Stimulated activated CD8-positive, alpha-beta memory T cell treated with anti-CD3 and anti-CD28 coated beads, Interleukin-15, amount 100 ng/mL, for 48 hours (primary cell): Measurements from ENCODE around the gene ALX3.

Source experiments
- DNase-seq, 2 donors: peaks; one replicate each; pipeline ENCODE4 v3.0.0-alpha.2; 2020; ENCODE audit warnings: low read depth in 2 of 2

Gene ALX3

DNA sequence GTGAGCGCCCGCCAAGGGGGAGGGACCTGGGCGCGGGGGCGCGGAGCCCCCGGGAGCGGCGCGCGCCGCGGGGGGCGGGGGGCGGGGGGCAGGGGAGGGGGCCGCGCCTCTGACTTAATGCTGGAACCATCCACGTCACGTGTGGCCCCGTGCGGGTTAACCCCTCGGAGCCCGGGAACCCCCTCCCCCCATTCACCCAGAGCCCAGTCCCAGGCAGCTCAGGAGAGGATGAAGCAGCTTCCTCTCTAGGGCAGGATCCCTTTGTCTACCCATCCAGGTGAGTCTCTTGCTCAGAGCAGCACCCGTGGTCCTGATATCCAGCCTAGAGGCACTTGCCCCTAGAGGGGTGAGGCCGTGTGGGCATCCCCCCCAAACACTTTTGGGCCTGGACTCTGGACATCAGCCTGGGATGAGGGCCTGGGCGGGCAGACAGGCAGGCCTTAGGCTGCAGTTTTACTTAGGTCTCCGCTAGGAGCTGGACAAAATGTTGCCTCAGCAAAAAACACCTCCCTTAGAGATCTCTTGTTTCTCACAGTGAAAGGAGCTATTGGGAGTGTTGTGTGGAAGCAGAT is at the start of gene ALX3:
TSS of gene ALX3 (minus strand) at position 2 of the 572 bp plus-strand sequence. CDS start 60 bp downstream, outside the sequence.
- DNase-seq: no peak

DNA sequence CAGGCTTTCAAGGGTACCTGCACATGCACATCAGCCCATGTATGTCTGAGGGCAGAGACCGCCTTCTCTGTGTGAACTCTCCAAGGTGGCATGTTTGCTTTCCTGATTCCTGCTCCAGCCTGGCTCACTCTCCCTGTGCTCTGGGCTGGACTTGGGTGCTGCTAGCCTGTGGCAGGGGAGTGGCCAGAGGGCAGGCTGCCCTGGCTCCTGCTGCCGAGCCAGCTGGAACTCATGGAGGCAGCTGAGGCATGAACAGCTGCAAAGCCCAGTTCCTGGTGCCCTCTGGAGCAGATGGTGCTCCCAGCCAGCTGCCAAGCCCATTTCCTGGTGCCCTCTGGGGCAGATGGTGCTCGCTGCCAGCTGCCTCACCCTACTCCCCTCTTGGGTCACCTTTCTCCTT is 49.4 kb upstream of the ALX3 start:
- no peak for DNase-seq

DNA sequence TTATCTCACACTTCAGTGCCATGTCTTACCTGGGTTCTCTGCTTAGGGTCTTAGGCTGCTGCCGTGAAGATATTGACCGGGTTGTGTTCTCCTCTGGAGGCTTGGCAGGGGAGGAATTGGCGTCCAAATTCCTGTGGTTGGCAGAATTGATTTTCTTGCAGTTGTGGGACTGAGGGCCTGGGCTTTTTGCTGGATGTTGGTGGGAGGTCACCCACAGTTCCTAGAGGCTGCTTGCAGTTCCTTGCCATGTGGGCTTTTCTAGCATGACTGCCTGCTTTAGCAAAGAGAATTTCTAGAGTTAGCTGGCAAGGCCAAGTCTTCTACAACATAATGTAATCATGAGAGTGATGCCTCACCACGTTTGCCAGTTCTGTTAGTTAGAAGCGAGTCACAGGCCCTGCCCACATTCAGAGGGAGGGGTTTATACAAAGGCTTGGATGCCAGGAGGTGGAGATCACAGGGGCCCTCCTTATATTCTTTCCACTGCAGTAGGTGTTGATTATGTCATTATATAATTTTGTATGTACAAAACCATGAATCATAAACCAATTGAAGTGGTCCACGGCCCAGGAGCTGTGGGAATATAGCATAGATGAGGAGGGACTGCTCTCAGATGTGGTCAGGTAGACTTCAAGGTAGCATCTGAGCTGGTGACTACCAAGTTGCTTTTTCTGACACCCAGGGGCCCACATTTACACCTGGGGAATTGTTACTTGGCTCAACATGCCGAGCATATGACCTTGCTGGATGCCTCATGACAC is 48.3 kb upstream of the ALX3 start:
- peak in 1 of 2 donors; percentile 17 for DNase-seq

DNA sequence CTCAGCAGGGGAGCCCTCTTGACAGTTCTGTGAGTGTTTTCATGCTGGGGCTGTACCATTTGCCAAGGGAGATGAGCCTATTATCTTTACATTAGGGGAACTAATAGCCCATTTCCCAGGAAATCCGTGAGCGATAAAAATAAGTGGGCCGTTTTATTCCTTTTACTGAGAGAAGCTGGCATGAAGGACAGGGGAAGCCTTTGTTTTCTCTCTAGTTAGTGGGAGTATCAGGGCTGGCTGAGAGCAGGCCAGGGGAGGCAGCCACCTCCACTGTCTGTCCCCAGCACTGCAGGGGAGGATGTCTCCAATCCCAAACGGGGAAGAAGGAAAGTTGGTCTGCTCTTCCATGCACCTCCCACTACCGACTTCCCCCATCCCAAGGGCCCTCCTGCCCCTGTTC is 44.3 kb upstream of the ALX3 start:
- DNase-seq: no peak

GRCh38 chr1:110114173-110114572 is 43.7 kb upstream of the ALX3 start:
- DNase-seq: no peak

DNA sequence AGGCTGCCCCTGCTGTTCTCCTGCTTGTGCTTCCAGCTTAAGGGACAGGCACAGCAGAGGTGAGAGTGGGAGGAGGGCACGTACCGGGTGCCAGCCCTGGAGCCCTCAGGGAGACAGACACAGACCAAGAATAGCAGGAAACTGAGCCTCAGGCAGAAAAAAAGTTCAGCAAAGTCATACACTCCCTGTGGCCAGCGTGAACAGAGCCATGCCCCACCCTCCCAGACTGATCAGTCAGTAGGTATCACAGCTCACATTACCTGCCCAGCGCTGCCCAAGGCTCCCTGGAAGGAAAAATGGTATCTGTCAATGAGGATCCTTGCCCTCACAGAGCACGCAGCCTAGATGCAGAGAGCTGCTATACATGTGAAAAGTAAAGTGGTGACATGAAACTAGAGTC is 43.1 kb upstream of the ALX3 start:
- DNase-seq: no peak

- no peak for DNase-seq
These were observed 42.2 kb upstream of the ALX3 start for GRCh38 chr1:110112656-110113055.

DNA sequence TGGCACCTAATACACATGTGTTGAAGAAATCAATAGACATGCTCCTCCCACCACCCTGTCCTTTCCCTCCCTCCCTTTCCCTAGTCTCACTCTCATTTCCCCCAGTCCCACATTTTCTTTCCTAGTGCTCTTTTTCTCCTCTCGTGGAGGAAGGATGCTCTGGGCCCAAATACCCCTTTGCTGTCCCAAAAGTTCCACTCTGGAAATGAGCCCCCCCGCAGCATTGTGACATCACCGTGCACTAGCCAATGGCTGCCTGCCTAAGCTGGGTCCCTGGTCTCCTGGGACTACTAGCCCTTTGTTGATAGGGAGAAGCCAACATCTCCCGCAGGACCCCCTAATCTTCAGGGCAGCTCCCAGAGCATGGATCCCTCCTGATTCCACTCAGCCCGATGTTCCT is 41.7 kb upstream of the ALX3 start, which contains the start of gene UBL4B:
TSS of gene UBL4B (plus strand) at position 301 of the 400 bp plus-strand sequence. CDS start at position 393, 92 bp downstream.
- DNase-seq: no peak

GRCh38 chr1:110111081-110111480 is 40.6 kb upstream of the ALX3 start:
- no peak for DNase-seq

- no peak for DNase-seq
These were observed 37.5 kb upstream of the ALX3 start for GRCh38 chr1:110107867-110108469.

DNA sequence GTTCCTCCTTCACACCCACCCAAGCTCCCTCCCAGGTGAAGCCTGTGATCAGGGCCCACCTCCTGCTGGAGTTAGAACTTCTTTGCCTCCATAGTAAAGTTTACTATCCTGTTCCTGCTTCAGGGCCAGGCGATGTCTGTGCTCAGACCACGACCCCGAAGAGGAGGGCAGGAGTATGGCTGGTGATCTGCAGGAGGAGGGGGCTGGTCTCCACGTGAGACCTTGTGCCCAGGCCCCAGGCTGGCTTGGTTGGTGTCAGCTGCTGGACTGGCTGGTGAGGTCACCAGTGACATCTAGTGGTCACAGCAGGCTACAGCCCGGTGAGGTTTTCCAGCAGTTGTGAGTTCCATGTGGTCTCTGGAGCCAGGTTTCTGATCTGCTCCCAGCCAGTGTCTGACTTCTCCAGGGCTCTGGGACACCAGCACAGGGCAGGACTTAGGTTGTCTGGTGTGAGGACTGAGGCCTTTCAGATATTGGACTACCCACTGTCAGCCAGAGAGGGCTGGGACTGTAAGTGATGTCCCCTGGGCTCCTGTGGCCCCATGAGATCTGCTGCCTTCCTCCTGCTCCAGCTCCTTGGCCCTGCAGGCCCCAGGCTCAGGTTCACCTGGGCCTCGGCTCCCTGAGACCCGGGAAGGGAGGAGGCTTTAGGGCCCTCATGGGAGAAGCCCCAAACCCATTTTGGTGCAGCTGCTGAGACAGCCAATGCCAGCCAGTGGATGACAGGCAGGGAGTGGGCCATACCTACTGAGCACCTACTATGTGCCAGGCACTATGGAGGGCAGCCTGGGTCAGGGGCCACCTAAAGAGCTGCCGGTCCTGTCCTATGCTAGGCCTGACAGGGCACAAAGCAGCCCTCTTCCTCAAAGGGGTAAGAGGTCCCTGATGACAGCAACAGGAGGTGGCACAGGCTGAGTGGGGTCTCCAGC is 35.8 kb upstream of the ALX3 start:
- DNase-seq: peak; percentile 31 to 33

DNA sequence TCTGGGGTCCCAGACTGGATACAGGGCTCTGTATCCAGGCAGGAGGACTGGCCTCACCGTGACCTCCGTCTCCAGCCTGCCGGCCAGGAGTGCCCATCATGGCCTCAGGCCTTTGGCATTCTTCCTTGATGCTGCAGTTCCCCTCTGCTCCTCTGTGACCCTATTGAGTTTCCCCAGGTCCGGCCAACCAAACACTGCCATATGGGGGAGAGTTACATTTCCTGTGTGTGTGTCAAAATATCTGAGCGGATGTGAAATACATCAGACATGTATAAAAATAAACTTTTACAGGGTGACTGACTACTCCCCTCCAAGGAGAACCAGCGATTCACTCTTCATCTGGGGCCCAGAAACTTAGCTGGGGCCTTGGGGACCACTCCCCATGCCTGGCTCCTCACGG is 31.6 kb upstream of the ALX3 start:
- no peak for DNase-seq

DNA sequence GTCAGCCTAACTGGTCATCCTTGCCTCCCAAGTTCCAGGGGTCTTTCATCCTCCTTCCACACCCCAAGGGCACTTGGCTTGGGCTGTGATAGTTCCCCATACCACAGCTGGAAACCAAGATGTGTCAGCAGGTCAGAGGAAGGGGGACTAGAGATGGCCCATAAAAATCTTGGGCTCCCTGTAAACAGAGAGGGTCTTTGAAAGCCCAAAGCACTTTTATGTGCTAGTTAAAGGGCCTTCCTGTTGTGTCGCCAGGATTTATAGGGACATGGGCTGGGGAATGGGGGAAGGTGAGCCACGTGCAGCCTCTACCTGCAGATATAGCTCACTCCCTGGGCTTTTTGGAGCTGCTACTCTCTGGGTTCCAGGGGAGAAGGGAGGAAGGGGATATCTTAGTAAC is 29.9 kb upstream of the ALX3 start:
- no peak for DNase-seq

DNA sequence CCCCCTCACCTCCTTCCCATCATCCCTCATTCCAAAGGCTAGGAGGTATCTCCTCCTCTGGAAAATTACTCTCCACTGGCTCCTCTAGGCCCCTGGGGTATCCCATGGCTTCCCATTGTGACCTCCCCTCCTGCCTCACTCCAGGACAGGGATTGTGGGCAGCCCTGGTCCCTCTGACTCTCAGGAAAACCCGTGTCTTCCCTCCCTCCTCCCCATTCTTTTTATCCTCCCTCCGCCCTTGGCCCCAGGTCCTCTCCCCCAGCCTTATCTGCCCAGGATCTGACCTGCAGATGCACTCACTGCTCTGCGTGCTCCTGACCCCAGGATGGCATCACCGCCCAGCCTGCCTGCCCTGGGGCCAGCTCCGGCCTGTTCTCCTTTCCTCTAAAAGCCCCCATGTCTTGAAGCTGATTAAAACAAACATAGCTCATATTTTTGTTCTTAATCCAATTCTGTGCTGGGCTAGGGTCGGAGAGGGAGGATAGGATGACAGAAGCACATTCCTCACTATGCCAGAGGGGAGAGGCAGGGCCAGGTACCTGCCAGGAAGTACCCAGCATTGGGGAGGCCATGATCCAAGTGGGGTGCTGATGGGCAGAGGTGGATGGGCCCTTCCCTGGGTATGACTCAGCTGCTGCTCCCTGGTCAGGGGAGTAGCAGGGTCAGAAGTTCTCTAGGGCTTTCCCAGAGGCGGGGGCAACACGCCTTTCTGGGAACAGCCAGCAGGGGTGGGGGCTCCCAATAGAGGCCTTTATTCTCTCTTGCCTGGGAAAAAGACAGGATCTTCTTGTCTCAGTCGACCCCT is 28.0 kb upstream of the ALX3 start:
- no peak for DNase-seq

DNA sequence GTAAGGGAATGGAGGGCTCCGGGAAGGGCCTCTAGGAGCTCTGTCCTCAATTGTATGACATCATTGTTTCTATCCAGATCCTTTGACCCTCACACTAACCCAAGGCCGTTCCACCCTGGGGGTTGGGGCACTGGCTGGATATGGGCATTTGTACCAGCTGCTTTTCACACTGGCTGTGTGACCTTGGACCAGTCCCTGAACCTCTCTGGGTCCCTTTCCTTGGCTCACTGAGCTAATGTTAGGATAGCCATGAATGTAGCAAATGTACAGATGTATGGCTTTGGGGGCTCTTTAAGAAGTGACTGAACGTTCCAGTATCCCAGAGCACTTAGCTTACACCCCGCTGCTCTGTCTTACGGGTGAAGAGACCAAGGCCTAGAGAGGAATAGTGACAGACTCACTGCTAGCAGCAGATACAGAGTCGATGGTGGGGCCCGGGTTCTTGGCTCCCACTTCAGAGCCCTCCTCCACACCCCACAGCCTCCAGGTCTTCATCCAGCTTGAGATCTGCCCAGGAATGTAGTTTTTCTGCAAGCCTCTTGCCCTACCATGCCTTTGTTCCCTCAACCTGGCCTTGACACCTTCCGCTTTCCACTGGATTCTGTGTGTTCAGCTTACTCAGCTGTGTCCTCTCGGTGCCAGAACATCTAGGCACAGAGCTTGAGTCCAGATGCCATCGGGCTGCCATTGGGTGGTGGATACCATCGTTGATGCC is 27.2 kb upstream of the ALX3 start:
- DNase-seq: no peak

- DNase-seq: no peak
These were observed 24.6 kb upstream of the ALX3 start for GRCh38 chr1:110094931-110095654.

- no peak for DNase-seq
These were observed 22.5 kb upstream of the ALX3 start for GRCh38 chr1:110092991-110093390.

GRCh38 chr1:110091791-110092190 is 21.3 kb upstream of the ALX3 start:
- no peak for DNase-seq

- no peak for DNase-seq
These were observed 20.9 kb upstream of the ALX3 start for GRCh38 chr1:110091381-110091780.
